HL-60 (cell line): Measurements from ENCODE around the gene TMBIM4.

Source experiments
- DNase-seq, 2 experiments: peaks; one replicate each; pipeline ENCODE4 v3.0.0-alpha.2; 2010 to 2020; ENCODE audit warnings: low read depth in 1 of 2, low spot score in 1 of 2
- H3K27ac ChIP-seq: fragments of 250-450 bp; sonication (Bioruptor Pico); replicated peaks from 2 replicates; pipeline ENCODE4 v1.5.1; 2020; ENCODE audit warnings: mild to moderate bottlenecking, moderate library complexity
- H3K27me3 ChIP-seq: fragments of 250-450 bp; sonication (Bioruptor Pico); 2 replicates; pipeline ENCODE4 v1.5.1; 2021; ENCODE audit warnings: mild to moderate bottlenecking, moderate library complexity; ENCODE audit not compliant: insufficient read depth, poor library complexity, severe bottlenecking
- H3K4me3 ChIP-seq: replicated peaks from 2 replicates; pipeline ENCODE4 v1.5.1; 2011; ENCODE audit warnings: mild to moderate bottlenecking, control low read depth, low read length; ENCODE audit not compliant: insufficient read depth
- CTCF ChIP-seq: IDR thresholded peaks from one replicate; pipeline ENCODE4 v1.5.1; 2011; ENCODE audit warnings: low read length, control low read depth, inconsistent platforms; ENCODE audit not compliant: insufficient read depth
- GABPA ChIP-seq: IDR thresholded peaks from 2 replicates; pipeline ENCODE4 v1.6.1; 2012; ENCODE audit warnings: low read depth
- POLR2AphosphoS5 ChIP-seq: IDR thresholded peaks from 2 replicates; pipeline ENCODE4 v1.6.1; 2012; ENCODE audit warnings: low read depth
- REST ChIP-seq: IDR thresholded peaks from 2 replicates; pipeline ENCODE4 v1.6.1; 2012; ENCODE audit warnings: low read depth; ENCODE audit not compliant: insufficient replicate concordance
- SPI1 ChIP-seq: IDR thresholded peaks from 2 replicates; pipeline ENCODE4 v1.6.1; 2012; ENCODE audit warnings: low read depth, mild to moderate bottlenecking, borderline replicate concordance

The TMBIM4 gene

GRCh38 chr12:66115071-66115600 is 54.7 kb downstream of the TMBIM4 start:
- Histone ChIP-seq H3K27me3 (no peaks in the 10 kb centered on the region), H3K27ac (no peak overlapping the region), H3K4me3 (no peak overlapping the region)
- no peak for TF ChIP-seq POLR2AphosphoS5
- no peak for TF ChIP-seq CTCF
- TF ChIP-seq GABPA: no peak
- no peak for TF ChIP-seq SPI1
- TF ChIP-seq REST: no peak
- no peak for DNase-seq

- TF ChIP-seq CTCF (no peak), GABPA (no peak), REST (no peak), SPI1 (no peak), POLR2AphosphoS5 (no peak)
- H3K27me3 ChIP-seq: no peaks in the 10 kb centered on the region
- no peak overlapping the region for H3K4me3 ChIP-seq
- no peak overlapping the region for H3K27ac ChIP-seq
- no peak for DNase-seq
Observed at GRCh38 chr12:66113471-66113870, 56.3 kb downstream of the TMBIM4 start.

- no peak for TF ChIP-seq GABPA
- TF ChIP-seq REST: no peak
- TF ChIP-seq CTCF: no peak
- TF ChIP-seq POLR2AphosphoS5: no peak
- no peak for TF ChIP-seq SPI1
- Histone ChIP-seq H3K4me3 (no peak overlapping the region), H3K27me3 (no peaks in the 10 kb centered on the region), H3K27ac (no peak overlapping the region)
- DNase-seq: peak in 1 of 2 experiments; percentile 38
Observed at GRCh38 chr12:66111605-66112004, 58.2 kb downstream of the TMBIM4 start.
